H9 (cell line): ENCODE results near the gene PRCD. TPM values are rescaled to one million over a fixed set of nuclear protein-coding genes. Genes with fewer than 3 reads are reported as not detected.

Source experiments
- DNase-seq: peaks from one replicate; pipeline ENCODE4 v3.0.0-alpha.2; 2017
- H2AFZ ChIP-seq: one replicate; pipeline ENCODE4 v1.6.1; 2013; ENCODE audit warnings: mild to moderate bottlenecking, low read length, control low read depth, moderate library complexity
- H2AK5ac ChIP-seq: 2 replicates; pipeline ENCODE4 v1.6.1; 2013; ENCODE audit warnings: low read length, control low read depth, mixed read lengths; ENCODE audit not compliant: insufficient read length
- H2BK120ac ChIP-seq: one replicate; pipeline ENCODE4 v1.6.1; 2013; ENCODE audit warnings: low read depth, mild to moderate bottlenecking, low read length, control low read depth, inconsistent platforms; ENCODE audit not compliant: poor library complexity, severe bottlenecking
- H2BK12ac ChIP-seq: 2 replicates; pipeline ENCODE4 v1.6.1; 2013; ENCODE audit warnings: low read length, control low read depth, mixed read lengths, low read depth; ENCODE audit not compliant: insufficient read length
- H2BK15ac ChIP-seq: 2 replicates; pipeline ENCODE4 v1.6.1; 2013; ENCODE audit warnings: low read depth, low read length, control low read depth
- H2BK20ac ChIP-seq: one replicate; pipeline ENCODE4 v1.6.1; 2013; ENCODE audit warnings: low read depth, mild to moderate bottlenecking, low read length, control low read depth, inconsistent platforms; ENCODE audit not compliant: poor library complexity, severe bottlenecking
- H2BK5ac ChIP-seq: 2 replicates; pipeline ENCODE4 v1.6.1; 2013; ENCODE audit warnings: low read length, control low read depth, mixed read lengths; ENCODE audit not compliant: insufficient read length
- H3K14ac ChIP-seq: 2 replicates; pipeline ENCODE4 v1.6.1; 2013; ENCODE audit warnings: low read length, control low read depth; ENCODE audit not compliant: insufficient read depth
- H3K18ac ChIP-seq: 2 replicates; pipeline ENCODE4 v1.6.1; 2013; ENCODE audit warnings: low read depth, mild to moderate bottlenecking, mixed read lengths, low read length, control low read depth; ENCODE audit not compliant: insufficient read length
- H3K23ac ChIP-seq: 2 replicates; pipeline ENCODE4 v1.6.1; 2013; ENCODE audit warnings: low read length, control low read depth, mixed read lengths, low read depth; ENCODE audit not compliant: insufficient read length
- H3K23me2 ChIP-seq: 2 replicates; pipeline ENCODE4 v1.6.1; 2013; ENCODE audit warnings: low read depth, mild to moderate bottlenecking, mixed read lengths, low read length, control low read depth; ENCODE audit not compliant: insufficient read length, poor library complexity, severe bottlenecking
- H3K27ac ChIP-seq: 2 replicates; pipeline ENCODE4 v1.5.1; 2013; ENCODE audit warnings: low read length, control low read depth, mixed read lengths, low read depth; ENCODE audit not compliant: insufficient read length
- H3K27me3 ChIP-seq: 2 replicates; pipeline ENCODE4 v1.6.1; 2013; ENCODE audit warnings: low read length, control low read depth, inconsistent platforms; ENCODE audit not compliant: insufficient read depth
- H3K4ac ChIP-seq: 2 replicates; pipeline ENCODE4 v1.6.1; 2013; ENCODE audit warnings: low read depth, mild to moderate bottlenecking, control low read depth, inconsistent platforms, low read length, moderate library complexity
- H3K4me1 ChIP-seq: 2 replicates; pipeline ENCODE4 v1.6.1; 2013; ENCODE audit warnings: low read length, control low read depth, inconsistent platforms; ENCODE audit not compliant: insufficient read depth
- H3K4me2 ChIP-seq: 2 replicates; pipeline ENCODE4 v1.6.1; 2013; ENCODE audit warnings: low read length, control low read depth, mixed read lengths; ENCODE audit not compliant: insufficient read length, insufficient read depth
- H3K56ac ChIP-seq: 2 replicates; pipeline ENCODE4 v1.6.1; 2013; ENCODE audit warnings: low read depth, mild to moderate bottlenecking, mixed read lengths, low read length, control low read depth; ENCODE audit not compliant: insufficient read length
- H3K79me1 ChIP-seq: 2 replicates; pipeline ENCODE4 v1.6.1; 2013; ENCODE audit warnings: low read depth, mild to moderate bottlenecking, moderate library complexity, low read length, control low read depth, inconsistent platforms; ENCODE audit not compliant: insufficient read depth, poor library complexity, severe bottlenecking
- H3K79me2 ChIP-seq: 2 replicates; pipeline ENCODE4 v1.6.1; 2013; ENCODE audit warnings: low read length, control low read depth, inconsistent platforms; ENCODE audit not compliant: insufficient read depth
- H3K9ac ChIP-seq: 2 replicates; pipeline ENCODE4 v1.6.1; 2013; ENCODE audit warnings: low read length, control low read depth, mixed read lengths; ENCODE audit not compliant: insufficient read length; ENCODE audit errors: extremely low read depth
- H3K9me3 ChIP-seq: one replicate; pipeline ENCODE4 v1.6.1; 2013; ENCODE audit warnings: low read depth, low read length, inconsistent platforms; ENCODE audit not compliant: control insufficient read depth
- H3T11ph ChIP-seq: one replicate; pipeline ENCODE4 v1.6.1; 2013; ENCODE audit warnings: mild to moderate bottlenecking, low read length, control low read depth, inconsistent platforms
- H4K20me1 ChIP-seq: one replicate; pipeline ENCODE4 v1.6.1; 2013; ENCODE audit not compliant: control insufficient read depth, insufficient read length, insufficient read depth
- H4K5ac ChIP-seq: 2 replicates; pipeline ENCODE4 v1.6.1; 2013; ENCODE audit warnings: low read depth, mild to moderate bottlenecking, mixed read lengths, low read length, control low read depth; ENCODE audit not compliant: insufficient read length
- H4K8ac ChIP-seq: replicated peaks from 2 replicates; pipeline ENCODE4 v1.6.1; 2013; ENCODE audit warnings: low read length, control low read depth, mixed read lengths, low read depth; ENCODE audit not compliant: insufficient read length
- H4K91ac ChIP-seq: 2 replicates; pipeline ENCODE4 v1.6.1; 2013; ENCODE audit warnings: low read depth, mild to moderate bottlenecking, moderate library complexity, mixed read lengths, low read length, control low read depth; ENCODE audit not compliant: insufficient read length
- H3K27ac Mint-ChIP-seq, 3 experiments: 2 replicates in 2 of 3; 3 replicates in 1 of 3; pipeline ENCODE4 v1.8.0; 2020 to 2021; ENCODE audit warnings: mixed read lengths in 3 of 3, mild to moderate bottlenecking in 1 of 3, moderate library complexity in 1 of 3
- H3K27me3 Mint-ChIP-seq: 2 replicates; pipeline ENCODE4 v1.8.0; 2021; ENCODE audit warnings: low read depth, mild to moderate bottlenecking, moderate library complexity, mixed read lengths
- H3K36me3 Mint-ChIP-seq, 3 experiments: 2 replicates in 2 of 3; 3 replicates in 1 of 3; pipeline ENCODE4 v1.8.0; 2020 to 2021; ENCODE audit warnings: low read depth in 3 of 3, mixed read lengths in 3 of 3; ENCODE audit not compliant: insufficient read depth in 1 of 3
- H3K4me1 Mint-ChIP-seq, 2 experiments: 2 replicates each; pipeline ENCODE4 v1.8.0; 2020; ENCODE audit warnings: mixed read lengths in 2 of 2
- H3K4me3 Mint-ChIP-seq, 2 experiments: 2 replicates in 1 of 2; 3 replicates in 1 of 2; pipeline ENCODE4 v1.8.0; 2020 to 2021; ENCODE audit warnings: mild to moderate bottlenecking in 2 of 2, mixed read lengths in 2 of 2, moderate library complexity in 1 of 2
- H3K9me3 Mint-ChIP-seq, 2 experiments: 2 replicates in 1 of 2; 3 replicates in 1 of 2; pipeline ENCODE4 v1.8.0; 2020; ENCODE audit warnings: mild to moderate bottlenecking in 2 of 2, mixed read lengths in 2 of 2, moderate library complexity in 1 of 2
- CTCF ChIP-seq: fragments of 200-600 bp; sonication (generic); conservative IDR thresholded peaks from 3 replicates; pipeline ENCODE4 v1.8.0; 2021; ENCODE audit warnings: antibody characterized with exemption, mild to moderate bottlenecking
- WGBS: extraction: QIAGEN DNeasy Blood & Tissue Kit; methylation state at CpG from one replicate; pipeline ENCODE4 v1.1.7; 2013; ENCODE audit warnings: missing lambda C conversion rate, low lambda C conversion rate, mixed read lengths; ENCODE audit not compliant: insufficient read length; ENCODE audit errors: extremely low coverage; 5-methylcytosine and 5-hydroxymethylcytosine counted together
- total RNA-seq: library from RNA; stranded (reverse); gene quantifications from 2 replicates; pipeline ENCODE4 v1.2.1, GENCODE V29; 2021

PRCD gene
- total RNA-seq, 1 experiment from 2014 or later: 0.46 TPM

GRCh38 chr17:76493505-76494167 lies 46.2 kb upstream of the PRCD start:
- Mint-ChIP-seq H3K27ac (peak overlapping the region in 1 of 3 experiments; percentile 89; a peak in 2 of 7 replicates), H3K27me3 (no peaks in the 10 kb centered on the region; the same call in 1 of the 2 replicates), H3K4me3 (no peak overlapping the region), H3K9me3 (no peaks in the 10 kb centered on the region; a peak in 1 of 5 replicates), H3K4me1 (peaks cover 29 to 43% of the 10 kb centered on the region in 2 experiments), H3K36me3 (no peaks in the 10 kb centered on the region; a peak in 2 of 7 replicates)
- Histone ChIP-seq H4K91ac (no peak overlapping the region), H3K23ac (no peak overlapping the region), H3K23me2 (no peaks in the 10 kb centered on the region), H2BK12ac (no peak overlapping the region), H3K14ac (peak overlapping the region; percentile 36; the same call in 1 of the 2 replicates), H3K79me1 (no peaks in the 10 kb centered on the region), H3K4me1 (no peaks in the 10 kb centered on the region; the same call in 1 of the 2 replicates), H2BK20ac (no peak overlapping the region), H2AK5ac (no peak overlapping the region), H4K20me1 (no peaks in the 10 kb centered on the region), H3K27ac (no peak overlapping the region), H3K9ac (no peak overlapping the region), H4K8ac (no peak overlapping the region), H3K56ac (no peak overlapping the region), H3K79me2 (no peaks in the 10 kb centered on the region), H3K4me2 (no peak overlapping the region), H3K4ac (no peak overlapping the region), H4K5ac (no peak overlapping the region), H3K27me3 (no peaks in the 10 kb centered on the region), H3K9me3 (no peaks in the 10 kb centered on the region), H2BK5ac (no peak overlapping the region), H2BK15ac (no peak overlapping the region), H3K18ac (no peak overlapping the region), H2AFZ (no peak overlapping the region), H2BK120ac (no peak overlapping the region), H3T11ph (no peak overlapping the region)
- no peak for TF ChIP-seq CTCF
- no CpG with 5 or more reads among the region's 21 CpGs for WGBS
- no peak for DNase-seq
